Left colon (tissue), 2 donors: ENCODE results near the gene FBXW12. TPM values are rescaled to one million over a fixed set of nuclear protein-coding genes. Genes with fewer than 3 reads are reported as not detected.
A peak's percentile ranks its signal among the peaks of the same experiment; 100 is the strongest.
"Not testable (repeated sequence)": the region's sequence is repeated elsewhere in the genome, so short reads cannot be mapped to it uniquely, and the experiment has no call there.

Experiments used
- ATAC-seq: fragments of 200-7000 bp; cut with Tn5 transposase; one replicate; pipeline ENCODE4 v1.9.1; 2020; ENCODE audit warnings: mild to moderate bottlenecking, moderate library complexity
- DNase-seq, 2 donors: peaks; one replicate each; pipeline ENCODE4 v3.0.0-alpha.2; 2020
- intact Hi-C, 2 donors: fragments of 100-400 bp; cut with DNase I in 1 of 2; cut with micrococcal nuclease in 1 of 2; formaldehyde crosslinking; loops; one replicate each; pipeline versions ENCODE4 v1.11.2 to v1.14.0; 2022; cut with DNase I, micrococcal nuclease
- total RNA-seq, 2 donors: library from RNA; stranded (reverse); fragmentation: NEBNext Ultra II Directional; extraction: Animal tissue kit (Norgen Biotek cat#: 25700); gene quantifications; one replicate each; pipeline ENCODE4 v1.2.1, GENCODE V29; 2021
- donor health status: DM: no; HTN: no; CAD: no.
- donor health status: DM: yes; HTN: yes; CAD: no.

FBXW12 gene
- total RNA-seq, 2 donors from 2014 or later: not detected

DNA sequence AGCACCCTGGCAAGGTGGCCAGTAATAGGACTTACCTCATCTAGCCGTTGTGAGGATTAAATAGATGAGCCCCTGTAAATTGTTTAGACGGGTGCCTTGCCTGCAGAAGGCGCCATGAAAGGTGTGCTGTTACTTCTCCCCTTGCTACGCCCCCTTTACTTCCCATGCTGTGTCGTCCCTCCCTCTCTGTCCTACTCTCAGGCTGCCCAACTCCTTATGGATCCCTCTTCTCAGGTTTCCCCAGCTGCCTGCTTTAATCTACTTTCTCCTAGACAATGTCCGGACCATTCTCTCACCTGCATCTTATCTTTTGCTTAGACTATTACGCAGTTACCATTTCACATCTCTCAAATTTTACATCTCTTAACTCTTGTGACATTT lies 1.7 kb upstream of the FBXW12 start:
- ATAC-seq (no peak), DNase-seq (no peak)
- intact Hi-C loops: no loop called here

DNA sequence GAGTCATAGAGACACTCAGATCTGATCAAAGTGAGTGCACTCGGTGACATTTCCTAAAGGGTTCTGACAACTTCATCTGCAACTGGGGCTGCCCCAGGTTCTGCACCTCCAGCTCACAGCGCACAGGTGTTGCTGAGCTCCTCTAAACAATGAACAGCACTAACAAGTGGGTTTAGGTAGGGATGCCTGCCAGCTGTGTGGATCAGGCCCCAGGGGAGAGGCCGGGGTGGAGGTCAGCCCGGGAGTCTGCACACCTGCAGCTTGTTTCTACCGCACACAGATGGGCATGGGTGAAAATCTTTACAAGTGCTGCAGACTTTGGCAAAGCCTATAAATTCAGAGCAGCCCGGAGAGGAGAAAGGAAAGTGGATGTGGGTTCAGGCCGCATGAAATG lies 355 bp downstream of the FBXW12 start:
- DNase-seq: no peak
- ATAC-seq: no peak
- intact Hi-C loops: no loop called here

DNA sequence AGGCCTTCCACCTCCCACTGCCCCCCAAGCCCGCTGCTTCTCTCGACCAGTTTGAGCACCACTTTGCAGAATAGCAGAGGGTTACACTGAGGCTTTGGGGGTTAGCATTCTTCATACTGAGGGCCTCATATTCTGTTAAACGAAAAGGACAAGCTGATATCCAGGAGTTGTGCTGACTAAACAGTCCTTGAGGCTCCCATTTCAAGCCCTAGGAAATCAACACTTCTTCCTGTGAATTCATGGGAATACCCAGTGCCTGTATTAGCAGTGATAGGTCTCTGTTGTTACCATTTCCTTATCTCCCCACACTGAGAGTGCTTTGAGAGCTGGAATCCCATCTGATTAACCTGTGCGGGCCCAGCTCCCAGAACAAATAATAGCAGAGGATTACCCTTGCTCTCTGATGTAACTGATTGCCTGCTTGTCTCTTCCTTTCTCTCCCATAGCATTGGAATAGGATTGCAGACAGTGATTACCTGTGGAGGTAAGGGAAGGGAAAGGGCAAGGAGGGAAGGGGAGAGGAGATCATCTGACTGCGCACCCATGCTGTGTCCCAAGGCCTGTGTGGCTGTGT lies 930 bp downstream of the FBXW12 start:
- intact Hi-C loops: no loop called here
- no peak for DNase-seq
- no peak for ATAC-seq

DNA sequence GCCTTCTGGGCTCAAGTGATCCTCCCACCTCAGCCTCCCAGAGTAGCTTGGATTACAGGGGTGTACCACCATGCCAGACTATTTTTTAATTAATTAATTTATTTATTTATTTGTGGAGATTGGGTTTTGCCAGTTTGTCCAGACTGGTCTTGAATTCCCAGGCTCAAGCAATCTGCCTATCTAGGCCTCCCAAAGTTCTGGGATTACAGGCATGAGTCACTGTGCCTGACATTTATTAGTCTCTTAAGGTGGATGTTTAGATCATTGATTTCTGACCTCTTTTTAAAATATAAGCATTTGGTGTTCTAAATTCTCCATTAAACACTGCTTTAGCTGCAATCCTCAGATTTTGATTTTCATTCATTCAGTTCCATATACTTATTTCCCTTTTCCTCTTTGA lies 15.6 kb downstream of the FBXW12 start:
- DNase-seq: no peak
- ATAC-seq: no peak
- intact Hi-C loops: no loop called here

- intact Hi-C loops: no loop called here
- ATAC-seq: no peak
- no peak for DNase-seq
These were observed 16.9 kb downstream of the FBXW12 start for GRCh38 chr3:48388966-48389365.

- ATAC-seq (no peak), DNase-seq (no peak)
- intact Hi-C loops: loop anchor here in 1 of 2 donors (10.0 kb wide), 1 partner anchor 120 kb away; no protein-coding TSS in a partner anchor
These were observed 22.4 kb downstream of the FBXW12 start for GRCh38 chr3:48394391-48394790.

- no peak for ATAC-seq
- intact Hi-C loops: loop anchor here in 1 of 2 donors (10.0 kb wide), 1 partner anchor 121 kb away; no protein-coding TSS in a partner anchor
- no peak for DNase-seq
These were observed 23.7 kb downstream of the FBXW12 start for GRCh38 chr3:48395714-48396113.

GRCh38 chr3:48397767-48398681 lies 26.0 kb downstream of the FBXW12 start:
- intact Hi-C loops: loop anchor here in 1 of 2 donors (10.0 kb wide), 1 partner anchor 123 kb away; no protein-coding TSS in a partner anchor
- DNase-seq (no peak), ATAC-seq (peak; percentile 5)

DNA sequence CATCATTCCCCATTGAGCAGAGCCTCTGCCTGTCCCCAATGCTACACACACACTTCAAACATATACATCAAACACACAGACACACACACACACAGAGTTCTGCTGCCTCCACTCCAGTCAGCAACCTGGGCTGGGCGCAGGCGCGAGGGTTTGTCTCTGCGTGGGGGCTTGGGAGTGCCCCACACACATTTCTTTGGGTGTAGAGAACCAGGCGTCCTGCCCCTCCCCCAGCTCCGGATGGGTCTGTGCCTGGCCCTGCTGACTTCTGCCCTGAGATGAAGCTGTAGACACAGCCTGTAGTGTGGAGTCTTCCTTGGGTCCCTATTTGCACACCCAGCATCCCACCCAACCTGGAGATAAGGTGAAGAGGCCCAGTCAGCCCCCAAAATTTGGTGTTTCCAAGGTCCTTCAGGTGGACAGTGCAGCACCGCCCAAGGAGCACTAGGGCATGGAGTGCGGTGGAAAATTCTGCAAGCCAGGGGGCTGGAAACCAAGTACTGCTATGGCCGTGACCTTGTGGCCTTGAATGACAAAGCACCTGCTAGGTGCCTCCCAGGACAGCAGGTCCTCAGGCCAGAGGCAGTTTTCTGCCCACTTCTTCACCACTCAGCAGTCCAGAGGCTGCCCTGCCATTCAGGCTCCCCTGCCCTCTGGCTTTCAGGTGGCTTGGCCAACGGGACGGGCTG lies 26.8 kb downstream of the FBXW12 start:
- intact Hi-C loops: loop anchor here in 1 of 2 donors (10.0 kb wide), 1 partner anchor 124 kb away; no protein-coding TSS in a partner anchor
- ATAC-seq (peak; percentile 4), DNase-seq (no peak)

GRCh38 chr3:48399387-48400172 lies 27.6 kb downstream of the FBXW12 start:
- intact Hi-C loops: loop anchor here in 1 of 2 donors (5.0 to 10.0 kb wide), 3 partner anchors 38 to 148 kb away; no protein-coding TSS in a partner anchor
- ATAC-seq: peak; percentile 14
- no peak for DNase-seq

DNA sequence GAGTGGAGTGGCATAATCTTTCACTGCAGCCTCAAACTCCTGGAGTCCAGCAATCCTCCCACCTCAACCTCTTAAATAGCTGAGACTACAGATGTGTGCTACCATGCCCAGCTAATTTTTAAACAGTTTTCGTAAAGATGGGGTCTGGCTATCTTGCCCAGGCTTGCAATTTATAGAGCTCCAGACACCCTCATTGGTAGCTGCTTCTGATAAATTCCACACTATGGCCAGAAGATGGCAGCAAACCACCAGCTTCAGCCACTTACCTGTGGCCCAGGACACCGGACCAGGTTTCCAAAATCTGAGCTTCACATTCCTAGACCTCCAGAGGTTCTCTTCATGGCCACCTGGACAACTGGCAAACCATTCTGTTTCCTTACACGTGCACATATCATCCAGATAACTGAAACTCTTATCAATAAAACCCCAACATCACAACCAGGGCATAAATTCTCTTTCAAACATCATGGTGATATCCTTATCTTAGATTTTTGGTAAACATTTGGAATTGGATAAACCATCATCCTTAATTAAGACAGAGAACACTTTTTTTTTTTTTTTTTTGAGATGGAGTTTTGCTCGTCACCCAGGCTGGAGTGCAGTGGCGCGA lies 28.9 kb downstream of the FBXW12 start:
- peak; percentile 73 for ATAC-seq
- peak in 1 of 2 donors; percentile 52 for DNase-seq
- intact Hi-C loops: loop anchor here in 1 of 2 donors (5.0 kb wide), 2 partner anchors 36 to 146 kb away; no protein-coding TSS in a partner anchor

DNA sequence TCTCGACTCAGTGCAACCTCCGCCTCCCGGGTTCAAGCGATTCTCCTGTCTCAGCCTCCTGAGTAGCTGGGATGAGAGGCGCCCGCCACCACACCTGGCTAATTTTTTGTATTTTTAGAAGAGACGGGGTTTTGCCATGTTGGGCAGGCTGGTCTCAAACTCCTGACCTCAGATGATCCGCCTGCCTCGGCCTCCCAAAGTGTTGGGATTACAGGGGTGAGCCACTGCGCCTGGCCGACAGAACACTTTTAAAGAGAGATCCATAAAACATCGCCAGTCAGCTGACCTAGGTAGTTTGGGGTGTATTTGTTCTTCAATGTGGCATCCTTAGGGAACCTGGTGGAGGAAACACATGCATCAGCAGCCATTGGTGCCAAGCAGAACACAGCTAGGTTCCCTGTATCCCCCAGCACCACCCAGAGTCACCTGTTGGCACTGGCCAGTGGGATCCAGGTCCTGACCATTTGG lies 29.4 kb downstream of the FBXW12 start:
- ATAC-seq, DNase-seq: not testable (repeated sequence)
- intact Hi-C loops: loop anchor here in 1 of 2 donors (5.0 kb wide), 2 partner anchors 36 to 146 kb away; no protein-coding TSS in a partner anchor

DNA sequence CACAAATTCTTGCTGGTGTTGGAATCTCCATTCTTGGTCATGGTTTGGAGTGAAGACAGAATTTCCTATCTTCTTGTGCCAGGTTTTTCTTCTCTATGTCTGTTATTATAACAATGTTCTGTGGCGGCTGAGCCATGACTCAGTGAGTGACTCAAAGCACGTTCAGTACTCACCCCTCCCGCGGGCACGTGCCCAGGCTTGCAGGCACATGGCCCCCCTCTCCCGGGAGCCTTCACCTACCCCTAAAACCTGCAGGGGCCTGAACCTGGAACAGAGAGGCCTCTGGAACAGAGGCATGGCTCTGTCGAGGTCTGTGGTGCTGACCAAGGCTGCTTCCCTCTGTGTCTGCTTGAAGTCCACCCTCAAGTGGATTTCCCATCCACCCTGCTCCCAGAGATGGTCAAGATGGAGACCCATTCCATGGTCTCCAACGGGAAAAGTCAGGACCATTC lies 30.3 kb downstream of the FBXW12 start:
- intact Hi-C loops: loop anchor here in 1 of 2 donors (5.0 kb wide), 2 partner anchors 35 to 145 kb away; no protein-coding TSS in a partner anchor
- peak; percentile 63 to 87 for DNase-seq
- ATAC-seq: no peak

- intact Hi-C loops: loop anchor here in 1 of 2 donors (5.0 kb wide), 2 partner anchors 34 to 144 kb away; no protein-coding TSS in a partner anchor
- ATAC-seq: no peak
- no peak for DNase-seq
These were observed 30.9 kb downstream of the FBXW12 start for GRCh38 chr3:48402907-48403306.

- DNase-seq (no peak), ATAC-seq (no peak)
- intact Hi-C loops: loop anchor here in 1 of 2 donors (5.0 kb wide), 2 partner anchors 34 to 144 kb away; no protein-coding TSS in a partner anchor
These were observed 31.8 kb downstream of the FBXW12 start for GRCh38 chr3:48403533-48404439.
